HepG2 (cell line): ENCODE data around the gene LANCL1. TPM values are rescaled to one million over a fixed set of nuclear protein-coding genes. Genes with fewer than 3 reads are reported as not detected.

Experiments
- EHMT2 ChIP-seq: fragments of 200-600 bp; sonication (generic); IDR thresholded peaks from 2 replicates; pipeline ENCODE4 v1.7.0; 2017; ENCODE audit warnings: antibody characterized with exemption, low read depth, low read length, borderline replicate concordance
- FOSL1 ChIP-seq: sonication (generic); formaldehyde crosslinking; IDR thresholded peaks from 2 replicates; pipeline ENCODE4 v1.9.0; 2021; ENCODE audit warnings: missing genetic modification reagents, borderline replicate concordance
- HMGXB3 ChIP-seq: sonication (generic); formaldehyde crosslinking; IDR thresholded peaks from 2 replicates; pipeline ENCODE4 v1.4.0; 2020; ENCODE audit warnings: missing genetic modification reagents, borderline replicate concordance
- HNRNPH1 ChIP-seq: fragments of 200-400 bp; formaldehyde crosslinking; optimal IDR thresholded peaks from 2 replicates; pipeline ENCODE3; 2017; ENCODE audit warnings: mild to moderate bottlenecking, low read depth, low read length
- MED13 ChIP-seq: sonication (generic); formaldehyde crosslinking; IDR thresholded peaks from 2 replicates; pipeline ENCODE4 v1.5.0; 2020; ENCODE audit warnings: missing genetic modification reagents
- MEF2D ChIP-seq: sonication (generic); formaldehyde crosslinking; IDR thresholded peaks from 2 replicates; pipeline ENCODE4 v1.5.1; 2020; ENCODE audit warnings: mild to moderate bottlenecking, missing genetic modification reagents
- PAX8 ChIP-seq: sonication (generic); formaldehyde crosslinking; IDR thresholded peaks from 2 replicates; pipeline ENCODE4 v1.8.0; 2022; ENCODE audit warnings: mild to moderate bottlenecking, missing genetic modification reagents, borderline replicate concordance
- SATB2 ChIP-seq: sonication (generic); formaldehyde crosslinking; IDR thresholded peaks from 2 replicates; pipeline ENCODE4 v1.5.0; 2020; ENCODE audit warnings: missing genetic modification reagents
- SNRNP70 ChIP-seq: fragments of 200-400 bp; formaldehyde crosslinking; IDR thresholded peaks from 2 replicates; pipeline ENCODE4 v1.6.1; 2017; ENCODE audit warnings: mild to moderate bottlenecking, low read depth, low read length, moderate library complexity
- SPEN ChIP-seq: sonication (generic); formaldehyde crosslinking; IDR thresholded peaks from 2 replicates; pipeline ENCODE4 v1.5.1; 2020; ENCODE audit warnings: low read depth, mild to moderate bottlenecking, missing genetic modification reagents
- SSRP1 ChIP-seq: IDR thresholded peaks from 2 replicates; pipeline ENCODE4 v1.6.1; 2016; ENCODE audit warnings: control low read depth
- WIZ ChIP-seq: sonication (generic); formaldehyde crosslinking; IDR thresholded peaks from 2 replicates; pipeline ENCODE4 v1.5.1; 2020; ENCODE audit warnings: mild to moderate bottlenecking, missing genetic modification reagents
- ZFP37 ChIP-seq: sonication (generic); formaldehyde crosslinking; IDR thresholded peaks from 2 replicates; pipeline ENCODE4 v1.4.0; 2020; ENCODE audit warnings: missing genetic modification reagents, borderline replicate concordance
- ZKSCAN8 ChIP-seq: IDR thresholded peaks from 2 replicates; pipeline ENCODE4 v1.6.1; 2016; ENCODE audit warnings: borderline replicate concordance, missing genetic modification reagents, missing compliant biosample characterization
- ZNF282 ChIP-seq: fragments of 450-650 bp; IDR thresholded peaks from 2 replicates; pipeline ENCODE4 v1.6.1; 2018; ENCODE audit not compliant: partially characterized antibody
- ZNF549 ChIP-seq: sonication (generic); formaldehyde crosslinking; IDR thresholded peaks from 2 replicates; pipeline ENCODE4 v1.5.0; 2020; ENCODE audit warnings: missing genetic modification reagents
- ZNF75D ChIP-seq: sonication (generic); formaldehyde crosslinking; IDR thresholded peaks from 2 replicates; pipeline ENCODE4 v1.8.1; 2023; ENCODE audit warnings: missing genetic modification reagents, mild to moderate bottlenecking, borderline replicate concordance
- ZNF780A ChIP-seq: sonication (generic); formaldehyde crosslinking; IDR thresholded peaks from 2 replicates; pipeline ENCODE4 v1.8.0; 2022; ENCODE audit warnings: mild to moderate bottlenecking, missing genetic modification reagents, moderate library complexity
- polyA plus RNA-seq, 8 experiments: library from polyadenylated mRNA; depleted of rRNA in 3 of 8; stranded (reverse) in 7 of 8; unstranded in 1 of 8; fragments of >200 nt; fragmentation: Illumina TruSeq in 4 of 8; extraction: Trizol in 4 of 8; gene quantifications; 2 replicates each; pipeline versions ENCODE4 v1.2.1 to v1.2.3, GENCODE V29; 2011 to 2016; ENCODE audit warnings: low read depth in 4 of 8, missing spikeins in 1 of 8, mixed read lengths in 1 of 8; ENCODE audit not compliant: insufficient read depth in 1 of 8
- total RNA-seq, 5 experiments: library from RNA; depleted of rRNA; stranded (reverse); fragments of >200 nt; fragmentation: Illumina TruSeq; extraction: Trizol; gene quantifications; 2 replicates each; pipeline ENCODE4 v1.2.3, GENCODE V29; 2016; ENCODE audit warnings: low read depth in 1 of 5
- TF ChIP-seq, protein P1 (sequence below): sonication (generic); formaldehyde crosslinking; IDR thresholded peaks from 2 replicates; pipeline ENCODE4 v1.5.0; 2020; ENCODE audit warnings: mild to moderate bottlenecking, missing genetic modification reagents
- TF ChIP-seq, protein P2 (sequence below): sonication (generic); formaldehyde crosslinking; IDR thresholded peaks from 2 replicates; pipeline ENCODE4 v1.5.0; 2020; ENCODE audit warnings: mild to moderate bottlenecking, missing genetic modification reagents

LANCL1 gene
- total and polyA plus RNA-seq, 2 of the 13 experiments (the other 11 are each of a cell fraction or from before 2014, with no cell fraction given): 53.5 to 67.7 TPM

DNA sequence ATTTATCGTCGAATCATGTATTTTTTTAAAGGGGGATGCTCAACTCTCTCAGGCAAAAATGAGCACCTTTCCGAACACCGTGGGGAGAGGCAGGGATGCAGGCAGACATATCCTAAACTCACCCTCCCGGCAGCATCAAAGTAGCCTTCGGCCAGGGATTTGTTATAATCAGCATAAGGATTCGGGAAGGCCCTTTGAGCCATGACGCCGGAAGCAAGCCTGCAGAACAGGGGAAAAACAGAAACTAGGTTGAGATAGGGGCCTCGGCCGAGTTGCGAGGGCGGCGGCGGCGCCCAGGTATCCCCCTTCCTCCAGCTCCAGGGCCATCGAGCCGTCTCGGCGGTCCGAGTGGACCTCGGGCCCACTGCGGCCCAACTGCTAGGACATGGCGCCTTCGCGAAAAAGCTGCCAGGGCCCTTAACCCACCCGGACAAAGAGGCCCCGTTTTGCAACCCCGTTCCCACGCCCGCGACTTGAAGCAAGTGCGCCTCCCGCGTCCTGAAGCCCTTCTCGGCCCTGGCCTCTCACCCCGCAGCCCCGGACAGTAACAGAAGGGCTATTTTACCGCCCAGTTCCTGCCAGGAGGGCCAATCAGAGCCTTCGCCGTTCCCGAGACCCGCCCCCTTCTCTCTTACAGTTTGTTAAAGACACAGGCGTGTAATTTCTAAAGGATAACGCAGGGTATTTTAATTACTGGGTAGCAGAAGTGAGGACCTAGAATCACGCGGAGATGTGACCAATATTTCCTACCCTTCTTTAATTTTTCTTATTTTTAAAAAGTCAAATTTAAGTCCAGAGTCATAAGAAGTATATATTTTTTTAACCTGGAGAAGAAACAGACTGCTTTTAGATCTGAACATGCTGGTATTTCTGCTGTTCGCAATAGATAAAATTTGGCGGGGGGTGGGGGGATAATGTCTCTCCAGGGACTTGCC lies at the start of gene LANCL1 (continued):
- TF ChIP-seq, protein P1, sequence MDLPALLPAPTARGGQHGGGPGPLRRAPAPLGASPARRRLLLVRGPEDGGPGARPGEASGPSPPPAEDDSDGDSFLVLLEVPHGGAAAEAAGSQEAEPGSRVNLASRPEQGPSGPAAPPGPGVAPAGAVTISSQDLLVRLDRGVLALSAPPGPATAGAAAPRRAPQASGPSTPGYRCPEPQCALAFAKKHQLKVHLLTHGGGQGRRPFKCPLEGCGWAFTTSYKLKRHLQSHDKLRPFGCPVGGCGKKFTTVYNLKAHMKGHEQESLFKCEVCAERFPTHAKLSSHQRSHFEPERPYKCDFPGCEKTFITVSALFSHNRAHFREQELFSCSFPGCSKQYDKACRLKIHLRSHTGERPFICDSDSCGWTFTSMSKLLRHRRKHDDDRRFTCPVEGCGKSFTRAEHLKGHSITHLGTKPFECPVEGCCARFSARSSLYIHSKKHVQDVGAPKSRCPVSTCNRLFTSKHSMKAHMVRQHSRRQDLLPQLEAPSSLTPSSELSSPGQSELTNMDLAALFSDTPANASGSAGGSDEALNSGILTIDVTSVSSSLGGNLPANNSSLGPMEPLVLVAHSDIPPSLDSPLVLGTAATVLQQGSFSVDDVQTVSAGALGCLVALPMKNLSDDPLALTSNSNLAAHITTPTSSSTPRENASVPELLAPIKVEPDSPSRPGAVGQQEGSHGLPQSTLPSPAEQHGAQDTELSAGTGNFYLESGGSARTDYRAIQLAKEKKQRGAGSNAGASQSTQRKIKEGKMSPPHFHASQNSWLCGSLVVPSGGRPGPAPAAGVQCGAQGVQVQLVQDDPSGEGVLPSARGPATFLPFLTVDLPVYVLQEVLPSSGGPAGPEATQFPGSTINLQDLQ: no peak
- peak; percentile 82 for TF ChIP-seq SPEN (CRISPR knock-in tag)
- TF ChIP-seq ZNF780A (CRISPR knock-in tag): no peak
- TF ChIP-seq MEF2D (CRISPR knock-in tag): peak; percentile 75
- TF ChIP-seq PAX8 (CRISPR knock-in tag): peak; percentile 70; the same call in 1 of the 2 replicates
- TF ChIP-seq, protein P2, sequence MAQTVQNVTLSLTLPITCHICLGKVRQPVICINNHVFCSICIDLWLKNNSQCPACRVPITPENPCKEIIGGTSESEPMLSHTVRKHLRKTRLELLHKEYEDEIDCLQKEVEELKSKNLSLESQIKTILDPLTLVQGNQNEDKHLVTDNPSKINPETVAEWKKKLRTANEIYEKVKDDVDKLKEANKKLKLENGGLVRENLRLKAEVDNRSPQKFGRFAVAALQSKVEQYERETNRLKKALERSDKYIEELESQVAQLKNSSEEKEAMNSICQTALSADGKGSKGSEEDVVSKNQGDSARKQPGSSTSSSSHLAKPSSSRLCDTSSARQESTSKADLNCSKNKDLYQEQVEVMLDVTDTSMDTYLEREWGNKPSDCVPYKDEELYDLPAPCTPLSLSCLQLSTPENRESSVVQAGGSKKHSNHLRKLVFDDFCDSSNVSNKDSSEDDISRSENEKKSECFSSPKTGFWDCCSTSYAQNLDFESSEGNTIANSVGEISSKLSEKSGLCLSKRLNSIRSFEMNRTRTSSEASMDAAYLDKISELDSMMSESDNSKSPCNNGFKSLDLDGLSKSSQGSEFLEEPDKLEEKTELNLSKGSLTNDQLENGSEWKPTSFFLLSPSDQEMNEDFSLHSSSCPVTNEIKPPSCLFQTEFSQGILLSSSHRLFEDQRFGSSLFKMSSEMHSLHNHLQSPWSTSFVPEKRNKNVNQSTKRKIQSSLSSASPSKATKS (CRISPR knock-in tag): no peak
- 0 out of 2 replicates have a peak, but pooled peaks have one; percentile 79 for TF ChIP-seq ZNF75D (CRISPR knock-in tag)
- no peak for TF ChIP-seq SSRP1 (CRISPR knock-in tag)
- TF ChIP-seq HMGXB3 (CRISPR knock-in tag): peak; percentile 72; the same call in 1 of the 2 replicates
- no peak for TF ChIP-seq SNRNP70
- no peak for TF ChIP-seq ZFP37 (CRISPR knock-in tag)
- TF ChIP-seq MED13 (CRISPR knock-in tag): no peak
- peak; percentile 87 for TF ChIP-seq HNRNPH1
- TF ChIP-seq ZNF549 (CRISPR knock-in tag): no peak
- no peak for TF ChIP-seq ZNF282
- 0 out of 2 replicates have a peak, but pooled peaks have one; percentile 21 for TF ChIP-seq ZKSCAN8 (CRISPR knock-in tag)
- TF ChIP-seq FOSL1 (CRISPR knock-in tag): no peak
- no peak for TF ChIP-seq SATB2
- 0 out of 2 replicates have a peak, but pooled peaks have one; percentile 44 for TF ChIP-seq WIZ
- no peak for TF ChIP-seq EHMT2
